ENCODE results near the gene RABGAP1L.

GRCh38 chr1:175033953-175034352 is 874.6 kb downstream of the RABGAP1L start:
- TF ChIP-seq CTCF (IDR thresholded peaks at IDR 0.05 in 2 of 3, conservative IDR thresholded peaks at IDR 0.05 in 1 of 3; ENCODE audit: borderline replicate concordance in 1 of 3, insufficient read depth in 1 of 3, low read depth in 2 of 3, low read length in 2 of 3), result no peak
- TF ChIP-seq CEBPB (IDR thresholded peaks at IDR 0.05; ENCODE audit: low read depth), result no peak
- no peak for TF ChIP-seq JUND (IDR thresholded peaks at IDR 0.05)

All from HCT116 (cell line).